HCT116 (cell line): ENCODE results near the gene PNMA3. TPM values are rescaled to one million over a fixed set of nuclear protein-coding genes. Genes with fewer than 3 reads are reported as not detected.

Source experiments
- ATAC-seq: fragments of 200-7000 bp; cut with Tn5 transposase; 2 replicates; pipeline ENCODE4 v1.9.1; 2020; ENCODE audit warnings: mild to moderate bottlenecking, moderate library complexity
- BruUV-seq: library from RNA; stranded (reverse); fragments of 400-500 nt; replicated peaks from 2 replicates; lab custom pipeline; 2021; lab: Mats Ljungman, UMichigan
- CTCF ChIA-PET: fragments of 300-600 bp; sonication (Branson Sonifier 250); formaldehyde crosslinking; loops from one replicate; lab custom pipeline; 2021; ENCODE audit warnings: antibody characterized with exemption; lab: Charles Lee
- POLR2A ChIA-PET: fragments of 300-600, 350-600 bp; sonication (Branson Sonifier 250); formaldehyde crosslinking; loops from one replicate; lab custom pipeline; 2021; ENCODE audit warnings: antibody characterized with exemption; lab: Charles Lee
- RAD21 ChIA-PET, 2 experiments: fragments of 300-600 bp; sonication (Branson Sonifier 250); formaldehyde crosslinking; loops; one replicate each; lab custom pipeline; 2023; ENCODE audit warnings: low total read pairs in 2 of 2; ENCODE audit not compliant: uncharacterized antibody in 2 of 2, unreplicated experiment in 2 of 2, low non-redundant PET in 1 of 2; lab: Charles Lee
- DNase-seq: peaks from one replicate; pipeline ENCODE4 v3.0.0-alpha.2; 2010; ENCODE audit warnings: low read depth, low spot score
- H2AFZ ChIP-seq: fragments of 200-600 bp; shearing (Covaris generic), sonication (generic); 2 replicates; pipeline ENCODE4 v1.6.1; 2017; ENCODE audit warnings: low read depth, mixed run types, mixed read lengths, antibody characterized with exemption, low read length; ENCODE audit not compliant: poor library complexity, severe bottlenecking
- H3K27ac ChIP-seq: 2 replicates; pipeline ENCODE4 v1.5.1; 2012; ENCODE audit warnings: low read depth, low read length
- H3K27me3 ChIP-seq: fragments of 200-600 bp; sonication (generic); 2 replicates; pipeline ENCODE4 v1.6.1; 2016; ENCODE audit warnings: mixed run types, low read length, mixed read lengths; ENCODE audit not compliant: insufficient read depth
- H3K36me3 ChIP-seq, 2 experiments: fragments of 200-500 bp in 1 of 2; fragments of 200-600 bp in 1 of 2; sonication (Bioruptor generic) in 1 of 2; sonication (generic) in 1 of 2; 2 replicates each; pipeline versions ENCODE4 v1.5.1 to v1.6.1; 2014 to 2016; ENCODE audit warnings: low read length in 2 of 2, inconsistent platforms in 1 of 2, mixed read lengths in 1 of 2, mixed run types in 1 of 2; ENCODE audit not compliant: insufficient read depth in 2 of 2, control insufficient read depth in 1 of 2
- H3K4me1 ChIP-seq, 2 experiments: fragments of 200-600 bp in 1 of 2; sonication (generic) in 1 of 2; 2 replicates each; pipeline versions ENCODE4 v1.5.1 to v1.6.1; 2012 to 2017; ENCODE audit warnings: low read length in 2 of 2, inconsistent platforms in 1 of 2, mild to moderate bottlenecking in 1 of 2, mixed read lengths in 1 of 2, mixed run types in 1 of 2, moderate library complexity in 1 of 2; ENCODE audit not compliant: insufficient read depth in 2 of 2, control insufficient read depth in 1 of 2
- H3K4me2 ChIP-seq: fragments of 200-600 bp; sonication (generic); 2 replicates; pipeline ENCODE4 v1.6.1; 2017; ENCODE audit warnings: mixed run types, low read length, mixed read lengths
- H3K4me3 ChIP-seq, 2 experiments: fragments of 200-600 bp in 1 of 2; sonication (generic) in 1 of 2; replicated peaks in 1 of 2; 2 replicates each; pipeline ENCODE4 v1.5.1; 2011 to 2016; ENCODE audit warnings: low read length in 2 of 2, control low read depth in 1 of 2, low read depth in 1 of 2, mild to moderate bottlenecking in 1 of 2, mixed read lengths in 1 of 2, mixed run types in 1 of 2
- H3K79me2 ChIP-seq: fragments of 200-600 bp; sonication (generic); 2 replicates; pipeline ENCODE4 v1.6.1; 2017; ENCODE audit warnings: mild to moderate bottlenecking, mixed run types, low read length, moderate library complexity, mixed read lengths; ENCODE audit not compliant: insufficient read depth
- H3K9ac ChIP-seq: fragments of 200-600 bp; sonication (generic); 2 replicates; pipeline ENCODE4 v1.6.1; 2016; ENCODE audit warnings: low read length, mixed read lengths
- H3K9me2 ChIP-seq: fragments of 200-600 bp; sonication (generic), shearing (Covaris generic); 2 replicates; pipeline ENCODE4 v1.6.1; 2017; ENCODE audit warnings: mixed run types, mild to moderate bottlenecking, moderate library complexity; ENCODE audit not compliant: insufficient read depth
- H3K9me3 ChIP-seq, 2 experiments: fragments of 200-500 bp in 1 of 2; fragments of 200-600 bp in 1 of 2; sonication (Bioruptor generic) in 1 of 2; sonication (generic) in 1 of 2; 2 replicates each; pipeline ENCODE4 v1.6.1; 2014 to 2017; ENCODE audit warnings: low read length in 2 of 2, mixed read lengths in 2 of 2, inconsistent platforms in 1 of 2, low read depth in 1 of 2, mild to moderate bottlenecking in 1 of 2, mixed run types in 1 of 2, moderate library complexity in 1 of 2; ENCODE audit not compliant: control insufficient read depth in 1 of 2, insufficient read depth in 1 of 2
- H4K20me1 ChIP-seq: fragments of 200-600 bp; sonication (generic), shearing (Covaris generic); 2 replicates; pipeline ENCODE4 v1.6.1; 2017; ENCODE audit warnings: mixed run types, mild to moderate bottlenecking, moderate library complexity; ENCODE audit not compliant: insufficient read depth
- ATF3 ChIP-seq: IDR thresholded peaks from 2 replicates; pipeline ENCODE4 v1.6.1; 2012
- FOSL1 ChIP-seq: IDR thresholded peaks from 2 replicates; pipeline ENCODE4 v1.6.1; 2012; ENCODE audit warnings: low read depth
- RAD21 ChIP-seq: IDR thresholded peaks from 2 replicates; pipeline ENCODE4 v1.6.1; 2012; ENCODE audit warnings: low read depth, mild to moderate bottlenecking
- REST ChIP-seq: IDR thresholded peaks from 2 replicates; pipeline ENCODE4 v1.6.1; 2012; ENCODE audit warnings: low read depth
- SP1 ChIP-seq: IDR thresholded peaks from 2 replicates; pipeline ENCODE4 v1.6.1; 2012; ENCODE audit warnings: low read depth
- ZBTB33 ChIP-seq: IDR thresholded peaks from 2 replicates; pipeline ENCODE4 v1.6.1; 2011; ENCODE audit warnings: mild to moderate bottlenecking, low read length, moderate library complexity; ENCODE audit not compliant: insufficient replicate concordance; ENCODE audit errors: extremely low read depth
- intact Hi-C: fragments of 100-400 bp; cut with micrococcal nuclease; formaldehyde crosslinking; loops from 2 replicates; pipeline ENCODE4 v1.10.0; 2022
- total RNA-seq: library from RNA; stranded (reverse); gene quantifications from one replicate; pipeline ENCODE4 v1.2.1, GENCODE V29; 2021; ENCODE audit not compliant: unreplicated experiment

The PNMA3 gene
- total RNA-seq, 1 experiment from 2014 or later: not detected

DNA sequence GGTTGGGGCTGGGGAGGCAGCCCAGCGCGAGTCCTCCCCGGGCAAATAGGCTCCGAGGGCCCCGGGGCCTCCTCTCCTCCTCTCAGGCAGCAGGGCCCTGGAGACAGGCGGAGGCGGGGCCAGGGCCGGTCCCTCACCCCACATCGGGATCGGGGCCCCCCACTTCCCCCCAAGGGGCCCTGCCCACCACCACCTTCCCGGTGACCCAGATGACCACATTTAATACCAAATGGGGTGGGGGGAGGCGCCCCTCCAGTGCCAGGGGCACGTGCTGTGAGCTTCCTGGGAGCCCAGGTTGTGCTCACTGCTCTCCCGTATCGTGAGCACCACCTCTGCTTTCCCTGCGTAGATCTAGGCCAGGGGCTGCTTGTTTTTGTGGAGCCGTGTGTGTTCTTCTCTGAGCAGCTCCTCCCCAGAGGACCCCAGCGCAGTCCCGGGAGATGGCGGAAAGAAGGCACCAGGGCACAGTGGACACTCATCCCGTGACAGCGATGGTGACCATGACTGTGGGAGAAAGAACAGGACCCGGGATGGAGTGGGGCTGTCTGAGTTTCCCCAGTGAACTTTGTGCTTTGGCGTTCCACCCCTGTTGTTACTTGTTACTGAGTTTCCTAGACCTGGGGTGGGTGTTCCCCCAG, 18.1 kb downstream of the PNMA3 start:
- H4K20me1 ChIP-seq: no peaks in the 10 kb centered on the region
- H3K9ac ChIP-seq: no peak overlapping the region
- no peaks in the 10 kb centered on the region for H3K4me1 ChIP-seq
- intact Hi-C loops: no loop called here
- ChIA-PET CTCF (no interaction called here), RAD21 (no interaction called here), POLR2A (no interaction called here)
- no peaks in the 10 kb centered on the region for H3K27me3 ChIP-seq
- H3K36me3 ChIP-seq: no peaks in the 10 kb centered on the region
- H3K27ac ChIP-seq: no peak overlapping the region
- no peak for TF ChIP-seq SP1
- H3K4me2 ChIP-seq: no peak overlapping the region
- no peaks in the 10 kb centered on the region for H3K79me2 ChIP-seq
- H3K9me3 ChIP-seq: no peaks in the 10 kb centered on the region
- BruUV-seq: no TSS peak
- H3K4me3 ChIP-seq: no peak overlapping the region
- no peak overlapping the region for H2AFZ ChIP-seq
- ATAC-seq (no peak), DNase-seq (no peak)
- no peaks in the 10 kb centered on the region for H3K9me2 ChIP-seq

DNA sequence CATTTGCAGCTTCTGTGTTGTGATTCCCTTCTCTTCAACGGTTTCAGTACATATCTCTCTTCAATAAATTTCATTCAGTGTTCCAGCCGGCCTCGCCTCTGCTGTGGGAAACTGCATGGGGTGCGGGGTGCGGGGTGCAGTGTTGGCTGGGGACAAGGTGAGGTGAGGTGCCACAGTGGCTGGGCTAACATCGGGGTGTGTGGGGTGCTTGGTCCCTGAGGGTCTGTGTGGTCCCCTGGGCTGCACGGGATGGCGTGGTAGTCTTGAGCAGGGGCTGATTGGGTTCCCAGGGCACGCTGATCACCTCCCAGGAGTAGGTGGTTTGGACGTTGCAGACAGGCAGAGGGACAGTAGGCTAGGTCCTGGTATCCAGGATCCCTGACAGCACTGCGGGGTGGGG, 18.7 kb downstream of the PNMA3 start:
- Histone ChIP-seq H3K4me2 (no peak overlapping the region), H3K9me3 (no peaks in the 10 kb centered on the region), H3K79me2 (no peaks in the 10 kb centered on the region), H4K20me1 (no peaks in the 10 kb centered on the region), H3K4me3 (no peak overlapping the region), H3K9me2 (no peaks in the 10 kb centered on the region), H3K9ac (no peak overlapping the region), H3K4me1 (no peaks in the 10 kb centered on the region), H3K27ac (no peak overlapping the region), H2AFZ (no peak overlapping the region), H3K36me3 (no peaks in the 10 kb centered on the region), H3K27me3 (no peaks in the 10 kb centered on the region)
- RAD21 ChIA-PET: no interaction called here
- CTCF ChIA-PET: no interaction called here
- ATAC-seq (no peak), DNase-seq (no peak)
- POLR2A ChIA-PET: no interaction called here
- TF ChIP-seq FOSL1: no peak
- no peak for TF ChIP-seq ZBTB33
- TF ChIP-seq REST: no peak
- TF ChIP-seq RAD21: no peak
- TF ChIP-seq ATF3: no peak
- intact Hi-C loops: no loop called here
- BruUV-seq: no TSS peak
